Fibroblast of skin of left biceps (primary cell): ENCODE data around the gene MEX3D.

Experiments used
- DNase-seq, 2 experiments: peaks; one replicate each; pipeline ENCODE4 v3.0.0-alpha.2; 2013; ENCODE audit warnings: low read depth in 2 of 2

The MEX3D gene

GRCh38 chr19:1593501-1593772 is 25.3 kb upstream of the MEX3D start:
- no peak for DNase-seq

GRCh38 chr19:1592755-1593500 is 24.8 kb upstream of the MEX3D start, which contains the start of gene MBD3:
Gene MBD3, minus strand, starts transcription at chr19:1592865. Its CDS starts 234 bp downstream, at chr19:1592631.
- peak; percentile 70 to 73 for DNase-seq

GRCh38 chr19:1592024-1592754 is 24.1 kb upstream of the MEX3D start:
- DNase-seq, result peak; percentile 68 to 73

- DNase-seq, result no peak
Observed at GRCh38 chr19:1591421-1592023, 23.4 kb upstream of the MEX3D start.

- no peak for DNase-seq
Observed at GRCh38 chr19:1590641-1591397, 22.7 kb upstream of the MEX3D start.

- no peak for DNase-seq
Observed at GRCh38 chr19:1587872-1588271, 19.7 kb upstream of the MEX3D start.

GRCh38 chr19:1585243-1585580 is 17.1 kb upstream of the MEX3D start:
- DNase-seq, result no peak

GRCh38 chr19:1584500-1585242 is 16.5 kb upstream of the MEX3D start:
- no peak for DNase-seq

GRCh38 chr19:1582201-1582600 is 14.1 kb upstream of the MEX3D start:
- DNase-seq, result no peak

GRCh38 chr19:1580957-1581356 is 12.8 kb upstream of the MEX3D start:
- no peak for DNase-seq

GRCh38 chr19:1580382-1580781 is 12.3 kb upstream of the MEX3D start:
- DNase-seq, result no peak

GRCh38 chr19:1579222-1579621 is 11.1 kb upstream of the MEX3D start:
- no peak for DNase-seq

GRCh38 chr19:1577929-1578618 is 9.9 kb upstream of the MEX3D start:
- DNase-seq, result no peak

GRCh38 chr19:1577090-1577928 is 9.2 kb upstream of the MEX3D start:
- DNase-seq, result no peak

GRCh38 chr19:1576242-1577089 is 8.3 kb upstream of the MEX3D start:
- no peak for DNase-seq

GRCh38 chr19:1575323-1576241 is 7.5 kb upstream of the MEX3D start:
- no peak for DNase-seq

- no peak for DNase-seq
Observed at GRCh38 chr19:1574354-1575136, 6.4 kb upstream of the MEX3D start.
